ENCODE data around the gene WHRN.

WHRN gene

DNA sequence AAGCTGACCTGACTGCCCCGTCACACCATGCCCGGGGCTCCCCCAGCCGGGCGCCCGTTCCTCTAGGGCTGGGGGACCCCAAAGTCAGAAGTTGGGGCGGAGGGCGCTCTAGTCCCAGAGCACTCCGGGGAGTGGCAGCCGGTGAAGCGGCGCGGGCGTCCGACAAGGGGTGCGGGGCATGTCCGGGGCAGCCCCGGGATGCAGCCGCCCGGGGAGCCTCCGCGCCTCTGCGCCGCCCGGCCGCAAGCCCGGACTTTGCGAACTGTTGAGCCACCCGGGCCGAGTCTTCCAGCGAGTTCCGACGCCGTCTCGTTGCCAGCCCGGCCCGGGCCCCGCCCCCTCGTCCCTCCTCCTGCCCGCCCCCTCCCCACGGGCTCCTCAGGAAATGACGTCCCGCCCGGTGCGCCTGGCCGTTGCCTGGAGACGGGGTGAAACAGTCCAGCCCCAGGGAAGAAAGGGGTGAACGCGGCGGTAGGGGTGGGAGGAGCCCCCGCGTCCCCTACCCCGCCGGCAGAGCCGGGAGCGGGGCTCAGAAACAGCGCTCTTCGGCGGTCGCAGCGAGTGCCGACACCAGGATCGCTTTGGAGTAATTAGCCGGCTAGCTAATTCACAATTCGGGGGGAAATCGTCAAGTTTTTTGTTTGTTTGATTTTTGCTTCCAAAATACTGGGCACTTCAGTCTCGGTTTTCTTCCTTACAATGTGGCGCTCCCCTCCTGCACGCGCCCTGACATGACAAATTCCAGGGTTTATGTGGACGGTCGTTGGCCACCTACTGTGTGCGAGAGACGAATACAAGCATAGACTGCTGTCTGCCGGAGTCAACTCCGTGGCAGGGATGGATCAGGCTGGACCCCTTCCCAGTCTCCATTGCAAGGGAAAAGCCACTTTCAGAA lies at the start of gene WHRN:
TSS of gene WHRN (minus strand) at position 287 of the 895 bp plus-strand sequence. CDS start 672 bp downstream, outside the sequence.
- peak; percentile 64 to 87 (median 82) for DNase-seq (ENCODE audit: low read depth in 4 of 4, low spot score in 1 of 4)

- DNase-seq (ENCODE audit: low read depth in 4 of 4, low spot score in 1 of 4) = no peak
Measured at GRCh38 chr9:114553202-114553601, 47.9 kb upstream of the WHRN start.

- no peak for DNase-seq (ENCODE audit: low read depth in 4 of 4, low spot score in 1 of 4)
Measured at GRCh38 chr9:114552706-114553105, 47.4 kb upstream of the WHRN start.

DNA sequence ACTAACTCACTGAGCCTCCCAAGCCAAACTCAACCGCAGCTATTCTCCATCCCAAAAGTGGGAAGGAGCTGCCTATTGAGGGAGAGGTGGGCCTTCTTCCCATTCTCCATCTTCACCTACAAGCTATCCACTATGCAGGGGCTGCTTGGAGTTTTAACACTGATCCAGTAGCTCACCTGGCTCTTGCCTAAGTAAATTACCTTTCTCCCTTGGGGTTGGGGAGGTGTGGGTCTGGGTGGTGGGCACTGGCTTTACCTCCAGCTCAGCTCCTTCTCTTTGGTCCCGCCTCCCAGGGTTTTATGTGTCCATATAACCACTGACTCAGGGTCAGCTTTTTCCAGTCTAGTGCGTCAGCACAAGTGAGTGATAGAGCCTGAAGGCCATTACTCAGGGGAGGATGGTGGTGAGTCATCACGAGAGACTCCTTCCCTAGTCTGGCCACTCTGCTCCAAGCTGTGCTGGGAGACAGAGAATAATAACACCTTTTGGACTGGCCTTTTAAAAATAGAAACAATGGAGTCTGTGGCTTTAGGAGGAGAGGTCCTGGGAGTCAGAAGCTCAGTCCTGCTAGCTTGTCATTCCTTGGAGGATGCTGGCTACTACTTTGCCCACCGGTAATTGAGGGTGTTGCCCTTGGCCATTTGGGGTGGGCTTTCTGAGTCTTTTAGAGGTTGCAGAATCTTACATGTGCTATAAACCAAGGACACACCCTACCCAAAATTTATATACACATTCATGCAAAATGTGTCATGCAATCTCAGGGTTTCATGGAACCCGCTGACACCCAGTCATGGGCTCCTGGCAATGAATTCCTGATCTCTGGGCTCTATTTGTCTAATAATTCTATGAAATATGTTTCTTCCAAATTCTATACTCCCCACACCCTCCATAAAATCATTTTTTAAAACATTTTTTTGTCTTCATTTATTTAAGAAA lies 46.7 kb upstream of the WHRN start:
- no peak for DNase-seq (ENCODE audit: low read depth in 4 of 4, low spot score in 1 of 4)

GRCh38 chr9:114549697-114550330 lies 44.5 kb upstream of the WHRN start:
- no peak for DNase-seq (ENCODE audit: low read depth in 4 of 4, low spot score in 1 of 4)

- no peak for DNase-seq (ENCODE audit: low read depth in 4 of 4, low spot score in 1 of 4)
Measured at GRCh38 chr9:114546851-114547250, 41.6 kb upstream of the WHRN start.

DNA sequence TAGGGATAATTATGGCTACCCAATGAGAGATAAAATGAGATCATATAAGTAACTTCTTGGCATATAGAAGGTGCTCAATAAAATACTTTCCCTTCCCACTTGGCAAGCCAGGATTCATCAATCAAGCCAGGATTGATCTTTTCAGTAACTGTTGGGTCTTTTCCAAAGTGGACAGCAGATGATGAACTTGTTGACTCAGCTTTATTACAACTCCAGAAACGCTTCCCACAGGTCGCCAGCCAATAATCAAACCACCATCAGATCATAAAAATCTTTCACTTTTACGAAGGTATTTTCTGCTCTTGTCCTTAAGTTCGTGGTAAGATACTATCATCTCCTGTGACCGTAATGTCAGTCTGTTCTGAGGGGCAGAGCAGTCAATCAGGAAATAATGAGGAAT lies 39.8 kb upstream of the WHRN start:
- no peak for DNase-seq (ENCODE audit: low read depth in 4 of 4, low spot score in 1 of 4)

GRCh38 chr9:114539701-114540380 lies 34.6 kb upstream of the WHRN start:
- DNase-seq (ENCODE audit: low read depth in 4 of 4, low spot score in 1 of 4) = no peak

GRCh38 chr9:114538241-114538640 lies 33.0 kb upstream of the WHRN start:
- no peak for DNase-seq (ENCODE audit: low read depth in 4 of 4, low spot score in 1 of 4)

GRCh38 chr9:114532561-114533237 lies 27.4 kb upstream of the WHRN start:
- DNase-seq (ENCODE audit: low read depth in 4 of 4, low spot score in 1 of 4) = no peak

- DNase-seq (ENCODE audit: low read depth in 4 of 4, low spot score in 1 of 4) = no peak
Measured at GRCh38 chr9:114529285-114529684, 24.0 kb upstream of the WHRN start.

DNA sequence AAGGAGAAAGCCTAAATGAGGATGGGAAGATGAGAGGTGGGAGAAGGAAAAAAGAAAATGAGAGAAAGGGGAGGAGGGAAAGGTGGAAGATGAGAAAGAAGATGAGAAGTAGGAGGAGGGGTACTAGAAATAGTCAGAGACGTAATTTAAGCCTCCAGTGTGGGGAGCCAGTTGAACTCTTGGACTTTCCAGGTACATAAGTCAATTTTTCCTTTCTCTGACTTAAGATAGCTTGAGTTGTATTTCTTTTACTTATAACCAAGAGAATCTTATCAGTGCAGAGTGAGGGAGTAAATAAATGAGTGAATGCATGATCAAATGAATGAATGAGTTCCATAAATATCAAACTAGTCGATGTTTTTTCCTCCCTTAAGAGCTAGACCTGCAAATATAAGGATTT lies 21.5 kb upstream of the WHRN start:
- no peak for DNase-seq (ENCODE audit: low read depth in 4 of 4, low spot score in 1 of 4)

DNA sequence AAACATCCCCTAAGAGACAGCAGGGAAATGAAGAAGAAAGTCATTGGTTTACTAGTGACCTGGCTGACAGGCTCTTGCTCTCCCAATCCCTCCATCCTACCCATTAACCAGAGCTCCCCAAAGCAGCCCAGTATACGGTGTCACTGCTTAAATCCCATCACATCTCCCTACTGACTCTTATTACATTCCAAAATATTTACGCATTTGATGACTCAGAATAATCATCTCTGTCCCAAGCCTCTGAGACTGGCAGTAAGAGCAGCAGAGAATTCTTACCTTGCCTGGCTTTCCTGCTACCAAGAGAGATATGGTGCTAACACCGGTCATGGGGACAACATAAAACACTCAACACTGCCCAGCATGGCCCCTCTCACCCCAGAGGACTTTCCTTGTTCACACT lies 20.2 kb upstream of the WHRN start:
- DNase-seq (ENCODE audit: low read depth in 4 of 4, low spot score in 1 of 4) = no peak

DNA sequence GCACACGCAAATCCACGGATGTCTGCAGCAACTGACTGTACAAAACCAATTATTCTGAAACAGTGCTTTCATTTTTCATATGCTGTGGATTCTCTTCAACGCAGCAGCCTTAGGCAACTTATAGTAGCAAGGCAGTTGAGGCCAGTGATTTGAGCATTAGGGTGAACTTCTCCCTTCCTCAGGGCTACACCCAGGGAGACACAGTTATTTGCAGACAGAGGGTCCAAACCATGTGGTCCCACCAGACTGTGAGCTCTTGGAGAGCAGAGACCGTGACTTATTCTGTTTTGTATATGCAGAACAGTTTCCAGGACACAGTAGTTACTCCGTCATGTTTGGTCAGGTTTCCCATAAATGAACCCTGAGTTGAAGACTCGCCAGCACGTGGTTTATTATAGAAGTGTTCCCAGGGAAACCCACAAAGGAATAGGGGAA lies 19.0 kb upstream of the WHRN start:
- DNase-seq (ENCODE audit: low read depth in 4 of 4, low spot score in 1 of 4) = no peak

GRCh38 chr9:114522847-114523246 lies 17.6 kb upstream of the WHRN start:
- no peak for DNase-seq (ENCODE audit: low read depth in 4 of 4, low spot score in 1 of 4)

- no peak for DNase-seq (ENCODE audit: low read depth in 4 of 4, low spot score in 1 of 4)
Measured at GRCh38 chr9:114522286-114522685, 17.0 kb upstream of the WHRN start.

DNA sequence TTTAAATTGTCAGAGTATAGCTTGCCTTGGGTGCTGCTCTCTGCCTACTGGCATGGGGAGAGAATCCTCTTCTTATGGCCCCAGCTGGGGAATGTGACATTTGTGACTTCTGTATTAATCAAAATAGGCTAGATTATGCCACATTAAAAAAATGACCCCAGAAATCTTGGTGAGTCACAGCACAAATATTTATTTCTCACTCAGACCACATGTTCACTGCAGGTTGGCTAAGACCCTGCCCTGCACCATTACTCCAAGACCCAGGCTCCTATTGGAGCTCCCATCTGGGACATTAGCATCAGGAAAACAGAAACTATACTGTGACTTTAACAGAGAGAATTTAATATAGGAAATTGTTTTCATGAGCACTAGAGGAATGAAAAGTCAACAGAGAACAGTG lies 16.6 kb upstream of the WHRN start:
- DNase-seq (ENCODE audit: low read depth in 4 of 4, low spot score in 1 of 4) = no peak

GRCh38 chr9:114518599-114519022 lies 13.3 kb upstream of the WHRN start:
- DNase-seq (ENCODE audit: low read depth in 4 of 4, low spot score in 1 of 4) = no peak

DNA sequence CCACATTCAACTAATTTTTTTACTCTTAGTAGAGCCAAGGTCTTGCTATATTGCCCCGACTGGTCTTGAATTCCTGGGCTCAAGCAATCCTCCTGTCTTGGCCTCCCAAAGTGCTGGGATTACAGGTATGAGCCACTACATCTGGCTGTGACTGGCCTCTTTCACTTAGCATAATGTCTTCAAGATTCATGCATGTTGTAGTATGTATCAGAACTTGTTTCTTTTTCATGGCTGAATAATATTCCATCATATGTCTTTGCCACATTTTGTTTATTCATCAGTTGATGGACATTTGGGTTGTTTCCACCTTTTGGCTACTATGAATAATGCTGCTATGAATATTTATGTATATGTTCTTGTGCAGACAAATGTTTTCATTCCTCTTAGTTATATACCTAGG lies 12.8 kb upstream of the WHRN start:
- DNase-seq (ENCODE audit: low read depth in 4 of 4, low spot score in 1 of 4) = no peak

DNA sequence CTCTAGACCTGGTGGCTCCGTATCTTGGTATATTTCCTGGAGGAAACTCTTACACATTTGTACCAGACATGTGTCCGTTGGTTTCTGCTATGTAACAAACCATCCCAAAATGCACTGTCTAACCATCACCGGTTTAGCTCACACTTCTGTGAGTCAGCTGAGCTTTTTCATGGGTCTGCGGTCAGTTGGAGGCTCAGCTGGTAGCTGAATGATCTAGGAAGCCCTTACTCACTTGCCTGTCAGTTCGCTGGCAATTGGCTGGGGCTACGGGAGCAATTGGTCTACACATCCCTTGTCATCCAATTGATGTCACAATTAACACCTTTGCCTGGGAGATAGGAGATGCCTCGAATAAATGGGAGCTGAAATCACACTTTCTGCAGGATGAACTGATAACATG lies 11.6 kb upstream of the WHRN start:
- DNase-seq (ENCODE audit: low read depth in 4 of 4, low spot score in 1 of 4) = no peak
